Naive B cell (primary cell): ENCODE data around the gene EFNA2. TPM values are rescaled to one million over a fixed set of nuclear protein-coding genes. Genes with fewer than 3 reads are reported as not detected.

Experiments
- ATAC-seq, 2 donors: fragments of 150-1000 bp; cut with Tn5 transposase; 2 replicates each; pipeline ENCODE4 v1.10.0; 2021; ENCODE audit warnings: low read depth in 2 of 2, mild to moderate bottlenecking in 2 of 2, moderate library complexity in 2 of 2
- DNase-seq: peaks from one replicate; pipeline ENCODE4 v3.0.0; 2022
- H3K27ac Mint-ChIP-seq, 6 donors: one replicate each; pipeline ENCODE4 v1.8.0; 2020 to 2022; ENCODE audit warnings: mild to moderate bottlenecking in 6 of 6, mixed read lengths in 6 of 6, moderate library complexity in 5 of 6, inconsistent platforms in 2 of 6
- H3K27me3 Mint-ChIP-seq, 3 donors: one replicate each; pipeline ENCODE4 v1.8.0; 2021 to 2022; ENCODE audit warnings: mixed read lengths in 3 of 3, mild to moderate bottlenecking in 1 of 3
- H3K36me3 Mint-ChIP-seq, 2 donors: one replicate each; pipeline ENCODE4 v1.8.0; 2020 to 2022; ENCODE audit warnings: mixed read lengths in 2 of 2, inconsistent platforms in 1 of 2, mild to moderate bottlenecking in 1 of 2
- H3K4me1 Mint-ChIP-seq, 3 donors: one replicate each; pipeline ENCODE4 v1.8.0; 2020 to 2022; ENCODE audit warnings: mixed read lengths in 3 of 3, inconsistent platforms in 1 of 3, mild to moderate bottlenecking in 1 of 3, moderate library complexity in 1 of 3
- H3K4me3 Mint-ChIP-seq, 8 donors: one replicate each; pipeline ENCODE4 v1.8.0; 2020 to 2022; ENCODE audit warnings: mild to moderate bottlenecking in 8 of 8, mixed read lengths in 8 of 8, moderate library complexity in 8 of 8, inconsistent platforms in 2 of 8
- H3K9me3 Mint-ChIP-seq, 7 donors: one replicate each; pipeline ENCODE4 v1.8.0; 2020 to 2022; ENCODE audit warnings: mixed read lengths in 7 of 7, mild to moderate bottlenecking in 5 of 7, inconsistent platforms in 2 of 7, moderate library complexity in 1 of 7
- polyA plus RNA-seq, 6 donors: library from polyadenylated mRNA; unstranded; fragments of 300-500 nt; fragmentation: Illumina TruSeq; gene quantifications; one replicate each; pipeline ENCODE4 v1.2.3, GENCODE V29; 2021; ENCODE audit warnings: low read depth in 6 of 6

EFNA2 gene
- not detected for polyA plus RNA-seq

- DNase-seq (no peak), ATAC-seq (peak; percentile 11 to 23)
- peak within 1 kb of the TSS; percentile 4 to 82 (median 72) for H3K4me3 Mint-ChIP-seq
- H3K27me3 Mint-ChIP-seq: peaks cover 16 to 64% (median 33%) of the 10 kb centered on the region in 3 donors
- H3K9me3 Mint-ChIP-seq: no peaks in the 10 kb centered on the region
- H3K4me1 Mint-ChIP-seq: peaks cover 11 to 17% (median 11%) of the 10 kb centered on the region in 3 donors
- H3K36me3 Mint-ChIP-seq: no peaks in the 10 kb centered on the region
- H3K27ac Mint-ChIP-seq: peak within 1 kb of the TSS in 2 of 6 donors; percentile 15 to 54
Measured at GRCh38 chr19:1285737-1286360, at the start of gene EFNA2. EFNA2 (plus strand) TSS chr19:1285873; CDS start chr19:1286169, 296 bp downstream.

DNA sequence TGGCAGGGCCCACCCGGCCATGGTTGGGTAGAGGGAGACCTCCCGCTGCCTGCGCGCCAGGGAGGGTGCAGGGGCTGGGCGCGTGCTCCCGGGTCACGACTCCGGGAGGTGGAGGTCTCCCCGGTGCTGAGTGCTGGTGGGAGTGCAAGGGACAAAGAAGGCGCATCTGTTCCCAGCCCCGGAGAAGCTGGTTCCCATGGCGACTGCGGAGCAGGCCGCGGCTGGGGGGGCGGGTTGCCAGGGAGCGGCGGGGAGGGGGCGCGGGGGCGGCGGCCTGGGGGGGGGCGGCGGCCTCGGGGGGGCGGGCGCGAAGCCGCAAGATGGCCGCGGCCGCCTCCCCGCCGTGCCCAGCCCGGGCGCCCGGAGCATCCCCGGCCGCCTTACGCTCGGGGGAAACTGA lies 49.1 kb upstream of the EFNA2 start:
- ATAC-seq: no peak
- peaks cover 5 to 11% (median 9%) of the 10 kb centered on the region in 3 donors for H3K27me3 Mint-ChIP-seq
- H3K4me1 Mint-ChIP-seq: peaks cover 12 to 23% (median 20%) of the 10 kb centered on the region in 3 donors
- no peaks in the 10 kb centered on the region for H3K36me3 Mint-ChIP-seq
- DNase-seq: no peak
- peak overlapping the region in 2 of 8 donors; percentile 50 to 66 for H3K4me3 Mint-ChIP-seq
- no peak overlapping the region for H3K27ac Mint-ChIP-seq
- no peaks in the 10 kb centered on the region for H3K9me3 Mint-ChIP-seq

DNA sequence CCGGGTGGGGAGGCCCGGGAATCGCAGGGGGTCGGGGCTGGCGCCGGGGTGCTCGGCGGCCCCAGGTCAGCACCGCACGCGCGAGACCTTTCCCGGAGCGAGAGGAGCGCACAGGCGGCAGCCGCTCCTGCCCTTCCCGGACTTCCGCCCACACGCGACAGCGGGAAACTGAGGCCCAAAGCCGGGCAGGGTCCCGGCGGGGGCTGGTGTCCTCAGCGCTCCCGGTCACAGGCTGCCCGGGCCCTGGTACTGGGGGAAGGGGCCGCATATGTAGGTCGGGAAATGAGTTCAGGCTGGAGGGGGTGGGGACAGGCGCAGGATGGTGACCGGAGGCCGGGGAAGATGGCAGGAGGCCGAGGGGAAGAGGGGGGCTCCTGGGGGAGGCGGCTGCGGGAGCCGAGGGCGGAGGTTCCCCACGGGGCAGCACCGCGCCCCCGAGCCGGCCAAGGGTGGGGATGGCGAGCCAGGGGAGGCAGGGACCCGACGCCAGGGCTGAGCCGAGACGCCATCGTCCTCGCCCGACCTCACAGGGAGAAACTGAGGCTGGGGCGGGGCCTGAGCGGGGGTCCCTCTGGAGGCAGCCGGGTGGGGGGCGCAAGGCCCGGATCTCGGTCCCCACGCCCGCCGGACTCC lies 48.5 kb upstream of the EFNA2 start:
- no peak for DNase-seq
- H3K4me3 Mint-ChIP-seq: peak overlapping the region in 5 of 8 donors; percentile 29 to 65 (median 45)
- peaks cover 5 to 11% (median 9%) of the 10 kb centered on the region in 3 donors for H3K27me3 Mint-ChIP-seq
- H3K36me3 Mint-ChIP-seq: no peaks in the 10 kb centered on the region
- H3K27ac Mint-ChIP-seq: no peak overlapping the region
- ATAC-seq: no peak
- no peaks in the 10 kb centered on the region for H3K9me3 Mint-ChIP-seq
- H3K4me1 Mint-ChIP-seq: peaks cover 14 to 26% (median 23%) of the 10 kb centered on the region in 3 donors

DNA sequence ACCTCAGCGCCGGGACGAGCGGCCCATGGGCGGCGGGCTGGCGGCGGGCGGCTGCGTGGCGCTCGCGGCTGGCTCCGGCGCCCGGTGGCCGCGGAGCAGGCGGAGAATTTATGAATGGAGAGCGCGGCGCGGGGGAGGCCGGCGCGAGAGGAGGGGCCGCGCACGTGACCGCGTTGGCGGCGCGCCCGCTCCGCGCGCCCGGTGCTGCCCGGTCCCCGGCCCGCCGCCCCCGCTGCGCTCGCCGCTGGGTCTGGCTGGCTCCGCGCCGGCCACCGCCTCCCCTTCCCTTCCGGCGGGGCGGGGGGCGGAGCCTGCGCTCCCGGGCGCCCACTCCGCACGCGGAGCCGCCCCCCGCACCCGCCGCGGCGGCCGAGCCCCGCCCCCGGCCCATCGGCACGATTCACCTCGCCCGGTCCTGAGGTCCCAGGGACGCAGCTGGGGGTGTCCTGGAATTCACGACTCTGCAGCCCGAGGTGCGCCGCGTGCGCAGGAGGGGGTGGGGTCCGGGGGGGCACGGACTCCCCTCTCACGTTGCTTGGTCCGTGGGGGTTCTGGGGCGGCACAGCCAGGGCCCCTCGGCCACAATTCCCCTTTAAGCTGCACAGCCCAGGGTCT lies 47.8 kb upstream of the EFNA2 start, which contains the start of gene CBARP:
Gene CBARP, minus strand, starts transcription at position 252 of the 615 bp plus-strand sequence. CDS start 1,905 bp downstream, outside the sequence.
- H3K9me3 Mint-ChIP-seq: no peaks in the 10 kb centered on the region
- H3K36me3 Mint-ChIP-seq: no peaks in the 10 kb centered on the region
- peaks cover 5 to 11% (median 9%) of the 10 kb centered on the region in 3 donors for H3K27me3 Mint-ChIP-seq
- peak within 1 kb of the TSS; percentile 79 to 92 (median 85) for H3K4me3 Mint-ChIP-seq
- DNase-seq (no peak), ATAC-seq (no peak)
- peaks cover 17 to 31% (median 27%) of the 10 kb centered on the region in 3 donors for H3K4me1 Mint-ChIP-seq
- peak within 1 kb of the TSS; percentile 76 to 96 (median 94) for H3K27ac Mint-ChIP-seq

- ATAC-seq (no peak), DNase-seq (no peak)
- Mint-ChIP-seq H3K4me1 (peaks cover 17 to 37% (median 27%) of the 10 kb centered on the region in 3 donors), H3K27ac (peak overlapping the region; percentile 76 to 96 (median 94)), H3K4me3 (peak overlapping the region; percentile 79 to 92 (median 85)), H3K9me3 (no peaks in the 10 kb centered on the region), H3K36me3 (no peaks in the 10 kb centered on the region), H3K27me3 (peaks cover 5 to 11% (median 9%) of the 10 kb centered on the region in 3 donors)
Measured at GRCh38 chr19:1238369-1239303, 47.0 kb upstream of the EFNA2 start.

- H3K9me3 Mint-ChIP-seq: no peaks in the 10 kb centered on the region
- H3K36me3 Mint-ChIP-seq: no peaks in the 10 kb centered on the region
- H3K27me3 Mint-ChIP-seq: peaks cover 5 to 11% (median 9%) of the 10 kb centered on the region in 3 donors
- DNase-seq: no peak
- peaks cover 17 to 37% (median 28%) of the 10 kb centered on the region in 3 donors for H3K4me1 Mint-ChIP-seq
- peak overlapping the region; percentile 76 to 96 (median 94) for H3K27ac Mint-ChIP-seq
- no peak for ATAC-seq
- peak overlapping the region in 7 of 8 donors; percentile 55 to 92 (median 82) for H3K4me3 Mint-ChIP-seq
Measured at GRCh38 chr19:1239420-1239795, 46.3 kb upstream of the EFNA2 start.

GRCh38 chr19:1239796-1240737 lies 45.6 kb upstream of the EFNA2 start:
- Mint-ChIP-seq H3K27ac (peak overlapping the region; percentile 78 to 96 (median 94)), H3K27me3 (peaks cover 5 to 11% (median 9%) of the 10 kb centered on the region in 3 donors)

DNA sequence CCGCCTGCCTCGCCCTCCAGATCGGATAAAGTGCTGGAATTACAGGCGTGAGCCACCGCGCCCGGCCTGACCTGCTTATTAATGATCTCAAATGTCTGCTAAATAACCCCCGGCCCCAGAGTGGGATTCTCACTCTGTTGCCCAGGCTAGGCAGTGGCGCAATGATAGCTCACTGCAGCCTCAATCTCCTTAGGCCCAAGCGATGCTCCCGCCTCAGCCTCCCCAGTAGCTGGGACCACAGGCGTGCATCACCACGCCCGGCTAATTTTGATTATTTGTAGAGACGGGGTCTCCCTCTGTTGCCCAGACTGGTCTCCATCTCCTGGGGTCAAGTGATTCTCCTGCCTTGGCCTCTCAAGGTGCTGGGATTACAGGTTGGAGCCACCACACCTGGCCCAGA lies 44.7 kb upstream of the EFNA2 start:
- H3K27ac Mint-ChIP-seq: peak overlapping the region; percentile 94 to 100 (median 98)
- peaks cover 5 to 11% (median 9%) of the 10 kb centered on the region in 3 donors for H3K27me3 Mint-ChIP-seq
- ATAC-seq: no peak
- peaks cover 21 to 42% (median 34%) of the 10 kb centered on the region in 3 donors for H3K4me1 Mint-ChIP-seq
- peak overlapping the region; percentile 82 to 96 (median 90) for H3K4me3 Mint-ChIP-seq
- no peaks in the 10 kb centered on the region for H3K9me3 Mint-ChIP-seq
- no peak for DNase-seq
- H3K36me3 Mint-ChIP-seq: no peaks in the 10 kb centered on the region

More at GRCh38 chr19:1239796-1240737, 45.6 kb upstream of the EFNA2 start:
- Mint-ChIP-seq H3K36me3 (no peaks in the 10 kb centered on the region), H3K4me1 (peaks cover 21 to 42% (median 34%) of the 10 kb centered on the region in 3 donors), H3K9me3 (no peaks in the 10 kb centered on the region), H3K4me3 (peak overlapping the region; percentile 54 to 90 (median 81))
- peak; percentile 97 for DNase-seq
- ATAC-seq: peak; percentile 61 to 66

DNA sequence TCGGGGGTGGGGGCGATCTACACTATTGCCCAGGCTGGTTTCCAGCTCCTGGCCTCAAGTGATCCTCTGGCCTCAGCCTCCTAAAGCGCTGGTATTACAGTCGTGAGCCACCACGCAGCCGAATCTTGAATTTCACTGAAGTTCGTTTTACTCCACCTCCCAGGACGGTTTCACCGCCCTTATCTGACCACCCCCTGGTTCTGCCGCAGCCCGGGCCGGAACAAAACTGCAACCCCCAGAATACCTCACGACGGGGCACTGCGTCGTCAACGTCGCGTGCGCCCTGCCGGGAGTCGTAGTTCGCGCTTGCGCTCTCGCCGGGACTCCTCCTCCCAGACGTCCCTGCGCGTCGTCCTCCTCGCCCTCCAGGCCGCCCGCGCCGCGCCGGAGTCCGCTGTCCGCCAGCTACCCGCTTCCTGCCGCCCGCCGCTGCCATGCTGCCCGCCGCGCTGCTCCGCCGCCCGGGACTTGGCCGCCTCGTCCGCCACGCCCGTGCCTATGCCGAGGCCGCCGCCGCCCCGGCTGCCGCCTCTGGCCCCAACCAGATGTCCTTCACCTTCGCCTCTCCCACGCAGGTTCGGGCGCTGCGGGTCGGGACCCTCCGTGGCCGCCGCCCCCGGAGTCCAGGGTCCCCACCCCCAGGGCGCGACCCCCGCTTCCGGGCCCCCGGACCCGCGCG lies 44.1 kb upstream of the EFNA2 start, which contains the start of gene ATP5F1D:
Gene ATP5F1D, plus strand, starts transcription at position 335 of the 679 bp plus-strand sequence. Its CDS starts 100 bp downstream, at position 435.
- ATAC-seq (peak; percentile 67), DNase-seq (peak; percentile 85)
- peak within 1 kb of the TSS; percentile 94 to 100 (median 98) for H3K27ac Mint-ChIP-seq
- peaks cover 5 to 11% (median 9%) of the 10 kb centered on the region in 3 donors for H3K27me3 Mint-ChIP-seq
- peaks cover 21 to 47% (median 34%) of the 10 kb centered on the region in 3 donors for H3K4me1 Mint-ChIP-seq
- H3K9me3 Mint-ChIP-seq: no peaks in the 10 kb centered on the region
- H3K36me3 Mint-ChIP-seq: no peaks in the 10 kb centered on the region
- H3K4me3 Mint-ChIP-seq: peak within 1 kb of the TSS; percentile 82 to 96 (median 92)

DNA sequence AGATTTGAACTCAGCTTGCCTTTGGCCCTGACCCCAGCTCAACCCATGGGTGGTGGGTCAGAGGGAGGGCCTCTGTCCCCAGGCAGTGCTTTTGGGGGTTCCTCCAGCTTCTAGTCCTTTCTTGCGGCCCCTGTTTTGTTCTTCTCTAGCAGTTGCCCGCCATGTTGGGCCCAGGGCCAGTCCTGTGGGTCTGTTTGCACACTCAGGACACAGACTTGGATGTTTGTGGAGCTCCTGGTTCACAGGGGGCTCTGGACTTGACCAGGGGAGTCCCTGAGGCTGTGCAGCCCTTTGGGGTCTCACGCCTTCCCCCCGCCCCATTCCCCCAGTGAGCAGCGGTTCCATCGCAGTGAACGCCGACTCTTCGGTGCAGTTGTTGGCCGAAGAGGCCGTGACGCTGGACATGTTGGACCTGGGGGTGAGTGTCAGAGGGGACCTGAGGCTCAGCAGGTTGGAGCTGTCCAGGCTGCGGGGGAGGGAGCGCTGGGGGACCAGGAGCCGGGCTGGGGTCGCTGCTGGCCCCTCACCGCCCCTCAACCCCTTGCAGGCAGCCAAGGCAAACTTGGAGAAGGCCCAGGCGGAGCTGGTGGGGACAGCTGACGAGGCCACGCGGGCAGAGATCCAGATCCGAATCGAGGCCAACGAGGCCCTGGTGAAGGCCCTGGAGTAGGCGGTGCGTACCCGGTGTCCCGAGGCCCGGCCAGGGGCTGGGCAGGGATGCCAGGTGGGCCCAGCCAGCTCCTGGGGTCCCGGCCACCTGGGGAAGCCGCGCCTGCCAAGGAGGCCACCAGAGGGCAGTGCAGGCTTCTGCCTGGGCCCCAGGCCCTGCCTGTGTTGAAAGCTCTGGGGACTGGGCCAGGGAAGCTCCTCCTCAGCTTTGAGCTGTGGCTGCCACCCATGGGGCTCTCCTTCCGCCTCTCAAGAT lies 41.6 kb upstream of the EFNA2 start:
- no peaks in the 10 kb centered on the region for H3K36me3 Mint-ChIP-seq
- peak; percentile 44 to 45 for ATAC-seq
- peaks cover 0 to under 1% (median 0%) of the 10 kb centered on the region in 3 donors for H3K27me3 Mint-ChIP-seq
- H3K4me1 Mint-ChIP-seq: peaks cover 12 to 45% (median 24%) of the 10 kb centered on the region in 3 donors
- H3K9me3 Mint-ChIP-seq: no peaks in the 10 kb centered on the region
- peak overlapping the region; percentile 68 to 88 (median 82) for H3K4me3 Mint-ChIP-seq
- DNase-seq: peak; percentile 87
- H3K27ac Mint-ChIP-seq: peak overlapping the region; percentile 15 to 98 (median 86)
